ENCODE results near the gene SETDB1. TPM values are rescaled to one million over a fixed set of nuclear protein-coding genes. Genes with fewer than 3 reads are reported as not detected.

The SETDB1 gene
- total and polyA plus RNA-seq, 2 of the 13 experiments (the other 11 are each of a cell fraction or from before 2014, with no cell fraction given) = 33.1 to 34.6 TPM

DNA sequence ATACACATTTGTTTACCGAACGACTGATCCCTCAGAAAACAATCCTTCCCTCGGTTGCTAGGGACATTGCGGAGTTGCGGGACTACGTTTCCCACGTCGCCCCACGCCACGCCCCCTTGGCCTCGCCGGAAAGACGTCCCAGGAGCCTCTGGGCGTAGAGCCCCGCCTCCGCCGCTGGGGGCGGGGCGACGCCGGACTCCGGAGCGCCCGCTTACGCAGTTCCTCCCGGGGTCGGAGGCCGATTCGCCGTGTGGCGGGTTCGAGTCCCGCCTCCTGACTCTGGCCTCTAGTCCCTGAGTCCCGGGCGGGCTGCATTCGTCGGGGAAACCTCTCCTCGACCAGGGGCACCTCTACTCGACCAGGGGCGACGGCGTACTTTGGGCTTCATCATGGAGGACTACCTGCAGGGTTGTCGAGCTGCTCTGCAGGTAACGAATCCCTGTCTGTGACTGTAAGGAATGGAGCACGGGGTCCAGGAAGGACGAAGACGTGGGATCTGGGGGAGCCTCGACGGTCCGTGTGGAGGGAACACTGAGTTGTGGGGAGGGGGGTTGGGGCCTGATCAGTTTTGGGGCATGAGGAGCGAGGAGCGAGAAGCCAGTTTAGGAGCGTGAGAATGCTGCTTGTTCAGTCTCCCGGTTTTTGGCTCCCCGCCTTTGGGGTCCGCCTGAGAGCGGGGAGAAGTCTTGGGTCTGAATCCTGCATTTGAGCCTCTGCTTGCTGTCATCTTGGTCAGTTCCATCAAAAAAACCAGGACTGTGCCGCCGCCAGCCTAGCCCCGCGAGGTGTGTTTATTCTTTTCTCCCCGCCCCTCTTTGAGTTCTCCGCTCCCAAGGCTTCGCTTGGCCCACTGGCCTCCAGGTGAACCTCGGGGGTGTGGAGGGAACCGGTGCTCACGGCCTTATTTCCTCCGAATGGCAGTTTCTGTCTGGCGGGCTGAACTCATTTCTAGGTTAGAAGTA, 82.4 kb downstream of the SETDB1 start, which contains the start of gene PRUNE1 (continued):
- TF ChIP-seq KIAA2018 (CRISPR knock-in tag; IDR thresholded peaks at IDR 0.05; ENCODE audit: borderline replicate concordance) = no peak
- TF ChIP-seq SNAPC2 (CRISPR knock-in tag; IDR thresholded peaks at IDR 0.05) = peak; percentile 68; the same call in 1 of the 2 replicates
- no peak for TF ChIP-seq ZNF17 (CRISPR knock-in tag; IDR thresholded peaks at IDR 0.05)
- no peak for TF ChIP-seq ZNF792 (CRISPR knock-in tag; IDR thresholded peaks at IDR 0.05)
- TF ChIP-seq ZSCAN12 (CRISPR knock-in tag; IDR thresholded peaks at IDR 0.05) = no peak
- no peak for TF ChIP-seq MTERF4 (CRISPR knock-in tag; IDR thresholded peaks at IDR 0.05)
- TF ChIP-seq RBAK (CRISPR knock-in tag; IDR thresholded peaks at IDR 0.05) = no peak
- no peak for TF ChIP-seq ZFP62 (CRISPR knock-in tag; IDR thresholded peaks at IDR 0.05)
- peak; percentile 87; the same call in 1 of the 2 replicates for TF ChIP-seq GTF3A (CRISPR knock-in tag; conservative IDR thresholded peaks at IDR 0.05)
- no peak for TF ChIP-seq FIP1L1 (IDR thresholded peaks at IDR 0.05; ENCODE audit: borderline replicate concordance, insufficient read depth, low read depth, low read length)
- TF ChIP-seq CEBPG (CRISPR knock-in tag; IDR thresholded peaks at IDR 0.05) = no peak
- peak; percentile 80 for TF ChIP-seq ZNF605 (CRISPR knock-in tag; IDR thresholded peaks at IDR 0.05)
- TF ChIP-seq CEBPZ (IDR thresholded peaks at IDR 0.05; ENCODE audit: low read length) = no peak
- TF ChIP-seq ZNF101 (CRISPR knock-in tag; IDR thresholded peaks at IDR 0.05; ENCODE audit: borderline replicate concordance, low read depth) = no peak
